HL-60 (cell line): ENCODE data around the gene TRH.

Experiments used
- CTCF ChIP-seq: IDR thresholded peaks from one replicate; pipeline ENCODE4 v1.5.1; 2011; ENCODE audit warnings: low read length, control low read depth, inconsistent platforms; ENCODE audit not compliant: insufficient read depth
- POLR2AphosphoS5 ChIP-seq: IDR thresholded peaks from 2 replicates; pipeline ENCODE4 v1.6.1; 2012; ENCODE audit warnings: low read depth
- REST ChIP-seq: IDR thresholded peaks from 2 replicates; pipeline ENCODE4 v1.6.1; 2012; ENCODE audit warnings: low read depth; ENCODE audit not compliant: insufficient replicate concordance
- SPI1 ChIP-seq: IDR thresholded peaks from 2 replicates; pipeline ENCODE4 v1.6.1; 2012; ENCODE audit warnings: low read depth, mild to moderate bottlenecking, borderline replicate concordance

GRCh38 chr3:129961141-129961541 lies 13.4 kb upstream of the TRH start:
- TF ChIP-seq CTCF, result no peak
- TF ChIP-seq POLR2AphosphoS5, result no peak
- no peak for TF ChIP-seq REST
- no peak for TF ChIP-seq SPI1
